MV-4-11 (cell line): ENCODE measurements around the gene UBB.

ENCODE experiments used
- DNase-seq: peaks from one replicate; lab custom pipeline; 2025; lab: John Stamatoyannopoulos, UW

The UBB gene

DNA sequence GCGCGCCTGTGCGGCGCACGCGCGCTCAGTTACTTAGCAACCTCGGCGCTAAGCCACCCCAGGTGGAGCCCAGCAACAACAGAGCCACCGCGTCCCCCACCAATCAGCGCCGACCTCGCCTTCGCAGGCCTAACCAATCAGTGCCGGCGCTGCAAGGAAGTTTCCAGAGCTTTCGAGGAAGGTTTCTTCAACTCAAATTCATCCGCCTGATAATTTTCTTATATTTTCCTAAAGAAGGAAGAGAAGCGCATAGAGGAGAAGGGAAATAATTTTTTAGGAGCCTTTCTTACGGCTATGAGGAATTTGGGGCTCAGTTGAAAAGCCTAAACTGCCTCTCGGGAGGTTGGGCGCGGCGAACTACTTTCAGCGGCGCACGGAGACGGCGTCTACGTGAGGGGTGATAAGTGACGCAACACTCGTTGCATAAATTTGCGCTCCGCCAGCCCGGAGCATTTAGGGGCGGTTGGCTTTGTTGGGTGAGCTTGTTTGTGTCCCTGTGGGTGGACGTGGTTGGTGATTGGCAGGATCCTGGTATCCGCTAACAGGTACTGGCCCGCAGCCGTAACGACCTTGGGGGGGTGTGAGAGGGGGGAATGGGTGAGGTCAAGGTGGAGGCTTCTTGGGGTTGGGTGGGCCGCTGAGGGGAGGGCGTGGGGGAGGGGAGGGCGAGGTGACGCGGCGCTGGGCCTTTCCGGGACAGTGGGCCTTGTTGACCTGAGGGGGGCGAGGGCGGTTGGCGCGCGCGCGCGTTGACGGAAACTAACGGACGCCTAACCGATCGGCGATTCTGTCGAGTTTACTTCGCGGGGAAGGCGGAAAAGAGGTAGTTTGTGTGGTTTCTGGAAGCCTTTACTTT is at the start of gene UBB:
UBB (plus strand) TSS at position 452 of the 856 bp plus-strand sequence. CDS start 817 bp downstream, outside the sequence.
- peak; percentile 97 for DNase-seq

DNA sequence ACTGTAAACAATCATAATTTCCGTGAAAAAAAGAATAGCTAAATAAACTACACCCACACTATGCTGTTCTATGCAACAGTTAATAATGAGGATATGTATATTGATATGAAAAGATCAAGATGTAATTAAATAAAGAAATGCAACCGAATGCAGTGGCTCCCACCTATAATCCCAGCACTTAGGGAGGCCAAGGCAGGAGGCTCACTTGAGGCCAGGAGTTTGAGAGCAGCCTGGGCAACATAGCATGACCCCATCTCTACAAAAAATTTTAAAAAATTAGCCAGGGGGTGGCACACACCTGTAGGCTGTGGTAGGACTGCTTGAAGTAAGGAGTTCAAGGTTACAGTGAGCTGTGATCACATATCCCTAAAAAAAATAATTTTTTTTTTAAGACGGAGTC is 42.5 kb upstream of the UBB start:
- DNase-seq = no peak

GRCh38 chr17:16339402-16339801 is 41.5 kb upstream of the UBB start:
- no peak for DNase-seq

DNA sequence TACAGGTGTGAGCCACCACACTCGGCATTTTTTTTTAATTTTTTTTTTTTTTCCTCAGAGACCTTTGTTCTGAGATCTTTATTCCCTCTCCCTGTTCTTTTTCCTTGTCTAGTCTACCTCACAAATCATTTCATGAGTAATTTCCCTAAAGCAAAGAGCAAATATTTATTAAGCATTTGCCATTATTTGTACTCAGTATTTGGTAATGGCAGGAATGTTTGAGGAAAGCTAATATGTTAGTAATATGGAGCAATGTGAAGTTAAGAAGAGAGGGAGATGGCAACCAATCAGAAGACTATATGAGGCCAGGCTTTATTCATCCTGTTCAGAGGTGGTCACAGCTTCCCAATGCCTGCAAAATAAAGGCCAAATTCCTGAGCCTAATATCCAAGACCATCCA is 40.9 kb upstream of the UBB start:
- DNase-seq = no peak

DNA sequence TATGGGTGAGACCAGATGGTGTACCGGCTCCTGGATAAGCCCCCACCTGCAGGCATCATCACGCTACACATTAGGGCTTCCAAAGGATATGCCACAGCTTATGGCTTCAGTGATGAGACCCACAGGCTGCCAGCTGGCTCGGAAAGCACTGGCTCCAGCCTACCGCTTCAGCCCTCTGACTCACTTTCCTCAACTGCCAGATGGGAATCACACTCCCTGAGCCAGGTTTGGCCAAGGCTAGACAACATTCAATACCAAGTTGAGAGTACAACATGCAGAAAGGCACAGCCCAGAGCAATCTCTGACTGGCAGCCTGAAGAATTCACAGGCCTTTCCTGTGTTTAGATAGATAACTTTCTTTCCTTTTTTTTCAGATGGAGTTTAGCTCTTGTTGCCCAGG is 37.9 kb upstream of the UBB start:
- DNase-seq = no peak

GRCh38 chr17:16343569-16343968 is 37.3 kb upstream of the UBB start:
- no peak for DNase-seq

DNA sequence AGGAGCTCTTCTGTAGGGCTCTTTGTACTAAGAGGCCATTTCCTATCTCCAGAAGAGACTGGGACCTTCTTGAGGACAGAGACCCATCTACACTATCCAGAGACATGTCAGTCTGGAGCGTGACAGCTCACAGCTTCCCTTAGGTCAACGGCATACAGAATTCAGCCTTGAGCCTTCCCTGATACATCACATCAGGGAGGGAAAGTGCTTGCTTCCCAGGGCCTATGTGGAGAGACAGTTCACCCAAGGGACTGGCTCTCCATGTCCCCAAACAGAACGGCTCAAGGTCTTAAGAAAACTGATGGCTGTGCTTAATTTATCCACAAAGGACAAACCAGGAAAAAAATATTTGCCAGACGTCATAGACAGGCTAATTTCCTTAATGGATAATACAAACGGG is 35.3 kb upstream of the UBB start:
- DNase-seq = no peak

- DNase-seq = no peak
Observed at GRCh38 chr17:16346721-16347271, 34.1 kb upstream of the UBB start.

GRCh38 chr17:16348586-16348985 is 32.3 kb upstream of the UBB start:
- DNase-seq = no peak

- DNase-seq = no peak
Observed at GRCh38 chr17:16349431-16349830, 31.5 kb upstream of the UBB start.

DNA sequence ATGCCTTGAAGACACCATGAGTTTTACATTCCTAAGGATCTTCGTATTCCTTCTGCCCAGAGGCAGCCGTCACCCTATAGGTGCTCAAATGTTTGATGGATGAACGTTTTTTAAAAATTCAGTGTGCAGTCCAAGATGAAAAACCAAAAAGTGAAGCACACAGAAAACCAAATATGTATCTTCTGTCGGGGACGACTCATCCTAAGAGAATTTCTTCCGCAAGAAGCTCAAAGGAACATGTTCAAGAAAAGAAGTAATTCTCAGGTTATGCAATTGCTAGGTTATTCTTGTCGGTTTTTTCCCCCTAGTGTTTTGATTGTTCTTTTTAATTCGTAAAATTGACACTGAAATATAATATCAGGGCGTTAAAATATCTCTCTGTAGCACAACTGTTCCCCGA is 29.1 kb upstream of the UBB start:
- no peak for DNase-seq

- no peak for DNase-seq
Observed at GRCh38 chr17:16352303-16352666, 28.6 kb upstream of the UBB start.

GRCh38 chr17:16352667-16353316 is 28.1 kb upstream of the UBB start:
- DNase-seq = no peak

GRCh38 chr17:16353317-16354174 is 27.3 kb upstream of the UBB start, which contains the start of gene CENPV:
CENPV (minus strand) TSS chr17:16353469; CDS start chr17:16353436, 33 bp downstream.
- peak; percentile 37 for DNase-seq

- no peak for DNase-seq
Observed at GRCh38 chr17:16354585-16354984, 26.3 kb upstream of the UBB start.

DNA sequence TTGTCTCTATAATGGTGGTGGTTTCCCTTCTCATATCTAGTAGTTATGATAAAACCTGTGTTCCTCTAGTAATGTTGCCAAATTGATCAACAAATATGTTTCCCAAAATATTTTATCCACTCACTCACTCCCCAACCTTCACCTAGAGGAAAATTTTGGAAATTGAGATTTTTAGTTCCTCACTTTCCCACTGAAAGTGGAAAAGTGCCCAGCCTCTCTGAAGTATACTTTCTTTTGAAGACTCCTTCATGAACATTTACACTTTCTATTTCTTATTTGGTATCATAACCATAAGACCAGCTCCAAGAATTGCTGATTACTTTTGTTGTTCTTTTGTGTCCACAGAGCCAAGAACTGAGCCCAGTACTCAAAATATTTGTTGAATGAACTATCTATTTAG is 22.5 kb upstream of the UBB start:
- no peak for DNase-seq

GRCh38 chr17:16361874-16362273 is 19.0 kb upstream of the UBB start:
- DNase-seq = no peak

GRCh38 chr17:16363749-16364536 is 16.9 kb upstream of the UBB start:
- peak; percentile 48 for DNase-seq

GRCh38 chr17:16364625-16365024 is 16.3 kb upstream of the UBB start:
- no peak for DNase-seq

DNA sequence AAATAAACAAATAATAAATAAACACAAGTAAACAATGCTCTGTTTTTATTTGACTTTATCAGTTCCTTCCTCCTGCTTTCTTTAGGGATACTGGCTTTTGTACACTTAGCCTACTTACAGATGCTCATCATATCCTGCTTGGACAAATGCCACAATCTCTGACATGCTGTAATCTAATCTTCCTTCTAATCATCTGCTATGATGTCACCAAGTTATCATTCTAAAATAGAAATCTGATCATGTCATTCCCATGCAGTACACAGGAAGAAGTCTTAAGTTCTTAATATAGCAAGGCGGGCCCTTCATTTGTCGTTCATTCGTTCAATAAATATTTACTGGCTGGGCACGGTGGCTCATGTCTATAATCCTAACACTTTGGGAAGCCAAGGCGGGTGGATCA is 9.1 kb upstream of the UBB start:
- DNase-seq = no peak

GRCh38 chr17:16374146-16374938 is 6.5 kb upstream of the UBB start:
- no peak for DNase-seq
